ENCODE results near the gene MAP3K10.

DNA sequence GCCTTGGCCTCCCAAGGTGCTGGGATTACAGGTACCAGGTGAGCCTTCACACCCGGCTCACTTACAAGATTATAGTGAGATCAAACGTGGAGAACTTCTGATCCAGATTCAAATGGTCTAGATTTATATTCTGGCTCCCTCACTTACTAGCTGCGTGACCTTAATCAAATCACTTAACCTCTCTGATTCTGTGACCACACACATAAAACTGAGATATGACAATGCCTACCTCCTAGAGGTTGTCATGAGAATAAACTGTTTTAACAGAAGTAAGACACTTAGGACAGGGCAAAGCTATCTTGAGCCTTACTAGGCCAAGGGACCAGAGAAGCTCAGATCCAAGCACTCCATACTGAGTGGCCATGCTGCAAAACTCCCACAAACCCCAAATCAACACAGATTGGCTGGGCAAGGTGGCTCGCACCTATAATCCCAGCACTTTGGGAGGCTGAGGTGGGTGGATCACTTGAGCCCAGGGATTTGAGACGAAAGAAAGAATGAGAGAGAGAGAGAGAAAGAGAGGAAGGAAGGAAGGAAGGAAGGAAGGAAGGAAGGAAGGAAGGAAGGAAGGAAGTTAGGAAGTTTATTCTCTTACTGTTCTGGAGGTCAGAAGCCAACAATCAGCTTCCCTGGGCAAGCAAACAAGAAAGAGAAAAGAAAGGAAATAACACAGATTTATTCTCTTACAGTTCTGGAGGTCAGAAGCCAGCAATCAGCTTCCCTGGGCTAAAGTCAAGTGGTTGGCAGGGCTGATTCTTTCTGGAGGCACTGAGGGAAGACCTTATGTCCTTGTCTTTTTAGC, 46.1 kb upstream of the MAP3K10 start:
- TF ChIP-seq, protein P1, sequence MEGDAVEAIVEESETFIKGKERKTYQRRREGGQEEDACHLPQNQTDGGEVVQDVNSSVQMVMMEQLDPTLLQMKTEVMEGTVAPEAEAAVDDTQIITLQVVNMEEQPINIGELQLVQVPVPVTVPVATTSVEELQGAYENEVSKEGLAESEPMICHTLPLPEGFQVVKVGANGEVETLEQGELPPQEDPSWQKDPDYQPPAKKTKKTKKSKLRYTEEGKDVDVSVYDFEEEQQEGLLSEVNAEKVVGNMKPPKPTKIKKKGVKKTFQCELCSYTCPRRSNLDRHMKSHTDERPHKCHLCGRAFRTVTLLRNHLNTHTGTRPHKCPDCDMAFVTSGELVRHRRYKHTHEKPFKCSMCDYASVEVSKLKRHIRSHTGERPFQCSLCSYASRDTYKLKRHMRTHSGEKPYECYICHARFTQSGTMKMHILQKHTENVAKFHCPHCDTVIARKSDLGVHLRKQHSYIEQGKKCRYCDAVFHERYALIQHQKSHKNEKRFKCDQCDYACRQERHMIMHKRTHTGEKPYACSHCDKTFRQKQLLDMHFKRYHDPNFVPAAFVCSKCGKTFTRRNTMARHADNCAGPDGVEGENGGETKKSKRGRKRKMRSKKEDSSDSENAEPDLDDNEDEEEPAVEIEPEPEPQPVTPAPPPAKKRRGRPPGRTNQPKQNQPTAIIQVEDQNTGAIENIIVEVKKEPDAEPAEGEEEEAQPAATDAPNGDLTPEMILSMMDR (IDR thresholded peaks at IDR 0.05): no peak
- no peak for TF ChIP-seq POLR2A (IDR thresholded peaks at IDR 0.05)

Data from prostate gland (tissue), 2 donors.